Activated CD8-positive, alpha-beta memory T cell treated with anti-CD3 and anti-CD28 coated beads, Interleukin-2, amount 50 U/mL, for 4 hours (primary cell): ENCODE results near the gene CCL14.

Experiments used
- DNase-seq: peaks from one replicate; pipeline ENCODE4 v3.0.0-alpha.2; 2020

The CCL14 gene

DNA sequence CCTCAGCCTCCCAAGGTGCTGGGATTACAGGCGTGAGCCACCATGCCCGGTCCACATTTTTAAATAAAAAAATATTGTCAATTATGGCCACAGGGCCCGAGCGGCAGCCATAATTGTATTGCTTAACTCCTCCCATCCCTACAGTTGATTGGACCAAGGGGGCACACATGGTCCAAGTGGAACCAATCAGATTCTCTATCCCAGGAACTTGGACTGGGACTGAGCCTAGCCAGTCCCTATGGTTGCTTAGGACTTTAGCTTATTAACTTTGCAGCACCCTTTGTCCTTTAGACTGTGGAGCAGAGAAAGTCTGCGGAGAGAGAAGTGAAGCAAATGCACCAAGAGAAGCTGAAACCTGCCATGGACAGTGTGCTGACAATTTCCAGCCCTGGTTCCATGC is 50.5 kb downstream of the CCL14 start:
- no peak for DNase-seq

DNA sequence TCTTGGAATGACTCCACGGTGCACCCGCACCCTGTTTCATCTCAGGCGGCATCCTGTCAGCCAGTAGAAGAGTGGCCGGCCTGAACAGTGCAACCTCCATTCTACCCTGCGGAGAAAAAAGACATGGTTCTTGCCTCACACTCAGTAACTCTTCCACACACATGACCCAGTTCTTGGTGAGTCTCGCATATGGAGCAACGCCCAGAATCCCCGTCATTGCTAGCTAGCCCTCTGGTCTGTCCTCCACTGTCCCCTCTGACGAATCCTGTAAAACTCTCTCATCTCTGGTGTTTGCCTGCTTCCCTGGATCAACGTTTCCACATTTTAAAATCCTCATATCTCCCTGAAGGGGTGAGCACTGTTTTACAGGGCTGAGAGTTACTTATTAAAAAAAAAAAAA is 51.8 kb downstream of the CCL14 start:
- DNase-seq: no peak
